HepG2 (cell line): ENCODE data around the gene RRM2. TPM values are rescaled to one million over a fixed set of nuclear protein-coding genes. Genes with fewer than 3 reads are reported as not detected.

Source experiments
- DR1 ChIP-seq: sonication (generic); formaldehyde crosslinking; IDR thresholded peaks from 2 replicates; pipeline ENCODE4 v1.8.0; 2021; ENCODE audit warnings: mild to moderate bottlenecking, missing genetic modification reagents, inconsistent platforms
- GPN1 ChIP-seq: sonication (generic); formaldehyde crosslinking; IDR thresholded peaks from 2 replicates; pipeline ENCODE4 v1.5.1; 2020; ENCODE audit warnings: missing genetic modification reagents, borderline replicate concordance
- KLF13 ChIP-seq: sonication (generic); formaldehyde crosslinking; IDR thresholded peaks from 2 replicates; pipeline ENCODE4 v1.4.0; 2020; ENCODE audit warnings: mild to moderate bottlenecking, missing genetic modification reagents
- KLF15 ChIP-seq: sonication (generic); formaldehyde crosslinking; IDR thresholded peaks from 2 replicates; pipeline ENCODE4 v1.8.1; 2023; ENCODE audit warnings: borderline replicate concordance, mild to moderate bottlenecking, inconsistent platforms, missing genetic modification reagents, mixed read lengths
- MAFF ChIP-seq: IDR thresholded peaks from 2 replicates; pipeline ENCODE4 v1.6.1; 2011; ENCODE audit warnings: low read depth, low read length, improper control_type of control experiment
- MIER2 ChIP-seq: IDR thresholded peaks from 2 replicates; pipeline ENCODE4 v1.6.1; 2016; ENCODE audit warnings: missing biosample characterization, missing genetic modification reagents
- NCOA5 ChIP-seq: sonication (generic); formaldehyde crosslinking; IDR thresholded peaks from 2 replicates; pipeline ENCODE4 v1.4.0; 2020; ENCODE audit warnings: missing genetic modification reagents
- NFYC ChIP-seq: IDR thresholded peaks from 2 replicates; pipeline ENCODE4 v1.6.1; 2016; ENCODE audit warnings: missing genetic modification reagents, missing compliant biosample characterization
- RFX3 ChIP-seq: IDR thresholded peaks from 2 replicates; pipeline ENCODE4 v1.6.1; 2016; ENCODE audit warnings: missing biosample characterization, missing genetic modification reagents
- SP5 ChIP-seq: IDR thresholded peaks from 2 replicates; pipeline ENCODE4 v1.6.1; 2016; ENCODE audit warnings: low read depth, borderline replicate concordance
- STAT6 ChIP-seq: sonication (generic); formaldehyde crosslinking; IDR thresholded peaks from 2 replicates; pipeline ENCODE4 v1.4.0; 2020; ENCODE audit warnings: missing genetic modification reagents, mild to moderate bottlenecking, borderline replicate concordance
- THRA ChIP-seq: sonication (generic); formaldehyde crosslinking; IDR thresholded peaks from 2 replicates; pipeline ENCODE4 v1.4.0; 2020; ENCODE audit warnings: missing genetic modification reagents, borderline replicate concordance
- ZKSCAN1 ChIP-seq: fragments of 150-350 bp; IDR thresholded peaks from 2 replicates; pipeline ENCODE4 v1.6.1; 2014; ENCODE audit warnings: low read length
- ZNF572 ChIP-seq: sonication (generic); formaldehyde crosslinking; IDR thresholded peaks from 2 replicates; pipeline ENCODE4 v1.5.1; 2020; ENCODE audit warnings: mild to moderate bottlenecking, missing genetic modification reagents
- ZNF607 ChIP-seq: sonication (generic); formaldehyde crosslinking; IDR thresholded peaks from 2 replicates; pipeline ENCODE4 v1.5.1; 2020; ENCODE audit warnings: missing genetic modification reagents, mild to moderate bottlenecking, borderline replicate concordance
- ZNF619 ChIP-seq: sonication (generic); formaldehyde crosslinking; IDR thresholded peaks from 2 replicates; pipeline ENCODE4 v1.4.0; 2020; ENCODE audit warnings: mild to moderate bottlenecking, missing genetic modification reagents
- ZNF788 ChIP-seq: sonication (generic); formaldehyde crosslinking; IDR thresholded peaks from 2 replicates; pipeline ENCODE4 v1.5.0; 2020; ENCODE audit warnings: mild to moderate bottlenecking, missing genetic modification reagents, borderline replicate concordance
- ZNF790 ChIP-seq: sonication (generic); formaldehyde crosslinking; IDR thresholded peaks from 2 replicates; pipeline ENCODE4 v1.8.0; 2022; ENCODE audit warnings: missing genetic modification reagents, mild to moderate bottlenecking, borderline replicate concordance
- ZSCAN12 ChIP-seq: sonication (generic); formaldehyde crosslinking; IDR thresholded peaks from 2 replicates; pipeline ENCODE4 v1.9.0; 2021; ENCODE audit warnings: mild to moderate bottlenecking, missing genetic modification reagents
- ZUFSP ChIP-seq: sonication (generic); formaldehyde crosslinking; IDR thresholded peaks from 2 replicates; pipeline ENCODE4 v1.9.0; 2021; ENCODE audit warnings: missing genetic modification reagents, mild to moderate bottlenecking, borderline replicate concordance
- polyA plus RNA-seq, 8 experiments: library from polyadenylated mRNA; depleted of rRNA in 3 of 8; stranded (reverse) in 7 of 8; unstranded in 1 of 8; fragments of >200 nt; fragmentation: Illumina TruSeq in 4 of 8; extraction: Trizol in 4 of 8; gene quantifications; 2 replicates each; pipeline versions ENCODE4 v1.2.1 to v1.2.3, GENCODE V29; 2011 to 2016; ENCODE audit warnings: low read depth in 4 of 8, missing spikeins in 1 of 8, mixed read lengths in 1 of 8; ENCODE audit not compliant: insufficient read depth in 1 of 8
- total RNA-seq, 5 experiments: library from RNA; depleted of rRNA; stranded (reverse); fragments of >200 nt; fragmentation: Illumina TruSeq; extraction: Trizol; gene quantifications; 2 replicates each; pipeline ENCODE4 v1.2.3, GENCODE V29; 2016; ENCODE audit warnings: low read depth in 1 of 5
- TF ChIP-seq, protein P1 (sequence below): sonication (generic); formaldehyde crosslinking; conservative IDR thresholded peaks from 2 replicates; pipeline ENCODE4 v1.5.0; 2020; ENCODE audit warnings: missing genetic modification reagents
- TF ChIP-seq, protein P2 (sequence below): sonication (generic); formaldehyde crosslinking; IDR thresholded peaks from 2 replicates; pipeline ENCODE4 v1.5.0; 2020; ENCODE audit warnings: missing genetic modification reagents, mild to moderate bottlenecking, borderline replicate concordance

RRM2 gene
- total and polyA plus RNA-seq, 2 of the 13 experiments (the other 11 are each of a cell fraction or from before 2014, with no cell fraction given): 31.3 to 150 TPM

DNA sequence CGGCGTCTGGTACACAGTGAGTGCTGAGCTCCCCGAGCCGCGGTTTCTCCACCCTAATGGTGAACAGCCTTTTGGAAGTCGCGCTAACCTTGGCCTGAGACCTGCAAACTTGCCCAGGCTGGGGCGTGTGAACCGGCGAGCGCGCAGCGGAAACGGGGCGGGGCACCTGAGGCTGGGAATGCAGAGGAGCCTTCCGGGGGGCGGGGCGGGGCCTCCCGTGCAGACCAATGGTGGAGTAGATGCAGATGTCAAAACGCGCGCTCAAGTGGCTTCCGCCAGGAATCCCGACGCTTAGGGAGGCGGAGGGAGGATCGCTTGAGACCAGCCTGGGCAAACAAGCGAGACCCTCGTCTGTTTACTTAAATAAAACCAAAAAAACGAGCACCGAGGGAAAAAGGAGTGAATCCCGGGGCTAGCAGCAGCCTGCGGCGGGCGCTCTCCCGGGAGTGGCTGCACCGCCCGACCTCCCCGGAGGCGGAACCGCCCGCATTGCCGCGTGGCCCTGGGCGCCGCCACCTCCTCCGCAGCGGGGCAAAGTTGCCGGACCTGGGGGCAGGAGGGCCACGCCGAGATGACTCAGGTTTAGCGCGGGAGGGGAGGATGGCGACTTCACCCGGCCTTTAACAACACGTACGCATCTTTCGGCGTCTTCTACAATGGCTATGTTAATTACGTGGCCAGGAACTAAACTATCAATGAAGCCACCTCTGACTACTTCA, 2.2 kb upstream of the RRM2 start (continued):
- TF ChIP-seq THRA (CRISPR knock-in tag): peak; percentile 71; the same call in 1 of the 2 replicates
- TF ChIP-seq KLF13 (CRISPR knock-in tag): no peak; the same call in 1 of the 2 replicates
- TF ChIP-seq, protein P1, sequence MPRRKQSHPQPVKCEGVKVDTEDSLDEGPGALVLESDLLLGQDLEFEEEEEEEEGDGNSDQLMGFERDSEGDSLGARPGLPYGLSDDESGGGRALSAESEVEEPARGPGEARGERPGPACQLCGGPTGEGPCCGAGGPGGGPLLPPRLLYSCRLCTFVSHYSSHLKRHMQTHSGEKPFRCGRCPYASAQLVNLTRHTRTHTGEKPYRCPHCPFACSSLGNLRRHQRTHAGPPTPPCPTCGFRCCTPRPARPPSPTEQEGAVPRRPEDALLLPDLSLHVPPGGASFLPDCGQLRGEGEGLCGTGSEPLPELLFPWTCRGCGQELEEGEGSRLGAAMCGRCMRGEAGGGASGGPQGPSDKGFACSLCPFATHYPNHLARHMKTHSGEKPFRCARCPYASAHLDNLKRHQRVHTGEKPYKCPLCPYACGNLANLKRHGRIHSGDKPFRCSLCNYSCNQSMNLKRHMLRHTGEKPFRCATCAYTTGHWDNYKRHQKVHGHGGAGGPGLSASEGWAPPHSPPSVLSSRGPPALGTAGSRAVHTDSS: 0 out of 2 replicates have a peak, but pooled peaks have one; percentile 81
- peak; percentile 99 for TF ChIP-seq SP5 (CRISPR knock-in tag)
- peak; percentile 89 for TF ChIP-seq DR1 (CRISPR knock-in tag)
- no peak for TF ChIP-seq NCOA5 (CRISPR knock-in tag)
- 0 out of 2 replicates have a peak, but pooled peaks have one; percentile 23 for TF ChIP-seq STAT6
- peak; percentile 94 for TF ChIP-seq KLF15
- no peak for TF ChIP-seq RFX3 (CRISPR knock-in tag)
- TF ChIP-seq MIER2 (CRISPR knock-in tag): no peak; the same call in 1 of the 2 replicates
- TF ChIP-seq GPN1 (CRISPR knock-in tag): no peak
- TF ChIP-seq NFYC (CRISPR knock-in tag): peak; percentile 83
- TF ChIP-seq, protein P2, sequence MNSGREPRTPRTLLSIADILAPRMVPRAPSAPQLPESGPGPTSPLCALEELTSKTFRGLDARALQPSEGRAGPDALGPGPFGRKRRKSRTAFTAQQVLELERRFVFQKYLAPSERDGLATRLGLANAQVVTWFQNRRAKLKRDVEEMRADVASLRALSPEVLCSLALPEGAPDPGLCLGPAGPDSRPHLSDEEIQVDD (CRISPR knock-in tag): peak; percentile 53; the same call in 1 of the 2 replicates
- TF ChIP-seq ZNF619 (CRISPR knock-in tag): no peak
- no peak for TF ChIP-seq ZKSCAN1
- peak; percentile 96 for TF ChIP-seq ZNF607 (CRISPR knock-in tag)
- TF ChIP-seq ZSCAN12 (CRISPR knock-in tag): no peak
- peak; percentile 64; the same call in 1 of the 2 replicates for TF ChIP-seq ZNF788 (CRISPR knock-in tag)
- TF ChIP-seq ZUFSP (CRISPR knock-in tag): no peak
- peak; percentile 87; the same call in 1 of the 2 replicates for TF ChIP-seq ZNF790 (CRISPR knock-in tag)
- no peak for TF ChIP-seq ZNF572 (CRISPR knock-in tag)
- TF ChIP-seq MAFF: no peak
